Kidney (tissue), 14 donors: ENCODE results near the gene BUD31. TPM values are rescaled to one million over a fixed set of nuclear protein-coding genes. Genes with fewer than 3 reads are reported as not detected.

ENCODE experiments used
- DNase-seq, 5 donors: peaks; one replicate each; pipeline ENCODE4 v3.0.0-alpha.2; 2013 to 2020
- FAIRE-seq: peaks from 2 replicates; lab custom pipeline; 2012; peaks lifted over from hg19 to GRCh38; lab: Jason Lieb, UNC
- H3K27ac ChIP-seq, 2 donors: one replicate each; pipeline ENCODE4 v1.7.0; 2013; ENCODE audit warnings: low read depth in 2 of 2, low read length in 2 of 2, inconsistent platforms in 1 of 2
- H3K27me3 ChIP-seq: one replicate; pipeline ENCODE4 v1.7.1; 2013; ENCODE audit warnings: low read length, inconsistent platforms; ENCODE audit not compliant: control insufficient read depth, insufficient read depth
- H3K36me3 ChIP-seq, 3 donors: one replicate each; pipeline versions ENCODE4 v1.7.0 to v1.7.1; 2013; ENCODE audit warnings: low read length in 3 of 3, control low read depth in 1 of 3, inconsistent platforms in 1 of 3; ENCODE audit not compliant: insufficient read depth in 3 of 3, control insufficient read depth in 2 of 3
- H3K4me1 ChIP-seq, 3 donors: one replicate each; pipeline versions ENCODE4 v1.7.0 to v1.7.1; 2013; ENCODE audit warnings: low read length in 3 of 3, inconsistent platforms in 1 of 3, low read depth in 1 of 3; ENCODE audit not compliant: control insufficient read depth in 2 of 3, insufficient read depth in 2 of 3
- H3K4me3 ChIP-seq, 3 donors: one replicate each; pipeline versions ENCODE4 v1.7.0 to v1.8.1; 2013; ENCODE audit warnings: low read length in 3 of 3, control low read depth in 1 of 3, inconsistent platforms in 1 of 3
- H3K9ac ChIP-seq, 3 donors: one replicate each; pipeline versions ENCODE4 v1.7.0 to v1.7.1; 2013; ENCODE audit warnings: low read length in 3 of 3, control low read depth in 1 of 3, inconsistent platforms in 1 of 3
- H3K9me3 ChIP-seq, 3 donors: one replicate each; pipeline versions ENCODE4 v1.7.0 to v1.7.1; 2013; ENCODE audit warnings: low read length in 3 of 3, control low read depth in 1 of 3, inconsistent platforms in 1 of 3; ENCODE audit not compliant: control insufficient read depth in 2 of 3, insufficient read depth in 1 of 3
- intact Hi-C: fragments of 100-400 bp; cut with DNase I; formaldehyde crosslinking; loops from one replicate; pipeline ENCODE4 v1.11.1; 2022
- polyA plus RNA-seq: library from polyadenylated mRNA; stranded (reverse); fragments of 350-450 nt; fragmentation: Illumina TruSeq; extraction: RNeasy Lipid Tissue Mini Kit (QIAGEN cat#74804); gene quantifications from one replicate; pipeline ENCODE4 v1.2.3, GENCODE V29; 2014; ENCODE audit warnings: low read depth, low replicate concordance; ENCODE audit not compliant: insufficient read depth
- total RNA-seq: library from RNA; stranded (reverse); fragmentation: NEBNext Ultra II Directional; extraction: Animal tissue kit (Norgen Biotek cat#: 25700); gene quantifications from one replicate; pipeline ENCODE4 v1.2.1, GENCODE V29; 2021
- TF ChIP-seq, protein P1 (sequence below): IDR thresholded peaks from 3 replicates; pipeline ENCODE4 v1.5.1; 2012; ENCODE audit warnings: mild to moderate bottlenecking, moderate library complexity, borderline replicate concordance; ENCODE audit not compliant: insufficient read depth; ENCODE audit errors: extremely low read depth
- donor health status: control.
- donor health status: control.
- donor health status: control.
- donor health status: control.
- donor health status: control.
- donor health status: DM: yes; HTN: yes; CAD: no.
- donor health status: Normal renal cell carcinoma (clear cell type).

BUD31 gene
- total and polyA plus RNA-seq, 2 donors from 2014 or later, result 79.0 to 141 TPM

- DNase-seq (no peak), FAIRE-seq (no peak)
- intact Hi-C loops, result no loop called here
- H3K27me3 ChIP-seq, result no peaks in the 10 kb centered on the region
- H3K9ac ChIP-seq, result no peak overlapping the region
- no peak overlapping the region for H3K4me3 ChIP-seq
- H3K4me1 ChIP-seq, result no peaks in the 10 kb centered on the region
- TF ChIP-seq, protein P1, sequence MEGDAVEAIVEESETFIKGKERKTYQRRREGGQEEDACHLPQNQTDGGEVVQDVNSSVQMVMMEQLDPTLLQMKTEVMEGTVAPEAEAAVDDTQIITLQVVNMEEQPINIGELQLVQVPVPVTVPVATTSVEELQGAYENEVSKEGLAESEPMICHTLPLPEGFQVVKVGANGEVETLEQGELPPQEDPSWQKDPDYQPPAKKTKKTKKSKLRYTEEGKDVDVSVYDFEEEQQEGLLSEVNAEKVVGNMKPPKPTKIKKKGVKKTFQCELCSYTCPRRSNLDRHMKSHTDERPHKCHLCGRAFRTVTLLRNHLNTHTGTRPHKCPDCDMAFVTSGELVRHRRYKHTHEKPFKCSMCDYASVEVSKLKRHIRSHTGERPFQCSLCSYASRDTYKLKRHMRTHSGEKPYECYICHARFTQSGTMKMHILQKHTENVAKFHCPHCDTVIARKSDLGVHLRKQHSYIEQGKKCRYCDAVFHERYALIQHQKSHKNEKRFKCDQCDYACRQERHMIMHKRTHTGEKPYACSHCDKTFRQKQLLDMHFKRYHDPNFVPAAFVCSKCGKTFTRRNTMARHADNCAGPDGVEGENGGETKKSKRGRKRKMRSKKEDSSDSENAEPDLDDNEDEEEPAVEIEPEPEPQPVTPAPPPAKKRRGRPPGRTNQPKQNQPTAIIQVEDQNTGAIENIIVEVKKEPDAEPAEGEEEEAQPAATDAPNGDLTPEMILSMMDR, result no peak
- H3K9me3 ChIP-seq, result no peaks in the 10 kb centered on the region
- peaks cover 2 to 38% (median 20%) of the 10 kb centered on the region in 3 donors for H3K36me3 ChIP-seq
- H3K27ac ChIP-seq, result no peak overlapping the region
Observed at GRCh38 chr7:99446096-99446495, 37.3 kb downstream of the BUD31 start.

GRCh38 chr7:99447943-99448342 is 39.2 kb downstream of the BUD31 start:
- peaks cover 2 to 39% (median 24%) of the 10 kb centered on the region in 3 donors for H3K36me3 ChIP-seq

DNA sequence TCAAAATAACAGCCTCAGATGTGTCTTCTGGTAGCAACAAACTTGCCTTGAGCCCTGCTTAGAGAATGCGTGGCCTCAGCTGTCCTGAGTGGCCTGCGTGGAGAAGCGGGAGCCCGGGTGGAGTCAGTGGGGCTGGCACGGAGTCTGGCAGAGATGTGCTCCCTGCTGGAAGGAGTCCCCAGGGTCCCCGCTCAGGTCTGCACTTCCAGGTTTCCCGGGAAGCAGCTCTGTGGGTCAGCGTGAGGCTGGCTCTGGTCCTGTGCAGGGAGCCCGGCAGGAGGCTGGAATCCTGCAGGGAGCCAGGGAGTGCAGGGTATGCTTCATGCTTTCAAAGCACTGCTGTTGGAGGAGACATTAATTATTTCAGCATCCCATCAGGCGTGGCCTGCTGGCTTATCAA is 40.1 kb downstream of the BUD31 start:
- intact Hi-C loops, result no loop called here
- Histone ChIP-seq H3K4me1 (no peaks in the 10 kb centered on the region), H3K27ac (no peak overlapping the region), H3K36me3 (peaks cover 2 to 40% (median 24%) of the 10 kb centered on the region in 3 donors), H3K9me3 (no peaks in the 10 kb centered on the region), H3K27me3 (no peaks in the 10 kb centered on the region), H3K4me3 (no peak overlapping the region), H3K9ac (no peak overlapping the region)
- DNase-seq, result no peak
- TF ChIP-seq, protein P1, result no peak
- no peak for FAIRE-seq

More at GRCh38 chr7:99447943-99448342, 39.2 kb downstream of the BUD31 start:
- Histone ChIP-seq H3K9me3 (no peaks in the 10 kb centered on the region), H3K27me3 (no peaks in the 10 kb centered on the region), H3K4me3 (no peak overlapping the region), H3K27ac (no peak overlapping the region), H3K4me1 (no peaks in the 10 kb centered on the region), H3K9ac (no peak overlapping the region)
- DNase-seq, result no peak
- intact Hi-C loops, result no loop called here
- TF ChIP-seq, protein P1, result no peak
- FAIRE-seq, result no peak

DNA sequence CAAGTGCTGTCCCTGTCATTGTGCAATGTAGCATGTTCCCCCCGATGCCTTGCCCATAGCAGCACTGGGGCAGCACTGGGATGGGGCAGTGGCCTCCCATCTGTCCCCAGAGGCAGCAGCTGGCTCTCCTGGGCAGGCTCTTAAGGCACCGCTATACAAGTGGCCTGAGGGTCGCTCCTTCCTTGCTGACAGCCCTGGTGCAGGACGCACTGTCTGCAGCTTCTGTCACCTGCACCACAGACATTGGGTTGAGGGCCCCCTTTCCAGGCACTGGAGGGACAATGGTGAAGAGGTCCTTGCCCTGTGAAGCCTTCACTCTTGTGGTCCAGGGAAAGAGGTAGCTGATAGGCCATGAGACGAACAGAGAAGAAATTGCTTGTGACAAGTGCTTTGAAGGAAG is 40.6 kb downstream of the BUD31 start:
- Histone ChIP-seq H3K27me3 (no peaks in the 10 kb centered on the region), H3K4me3 (no peak overlapping the region), H3K9me3 (no peaks in the 10 kb centered on the region), H3K27ac (no peak overlapping the region), H3K36me3 (peaks cover 2 to 40% (median 26%) of the 10 kb centered on the region in 3 donors), H3K9ac (no peak overlapping the region), H3K4me1 (no peaks in the 10 kb centered on the region)
- TF ChIP-seq, protein P1, result no peak
- DNase-seq (no peak), FAIRE-seq (no peak)
- intact Hi-C loops, result no loop called here
